Fibroblast of villous mesenchyme (primary cell): Measurements from ENCODE around the gene SERPINE3. TPM values are rescaled to one million over a fixed set of nuclear protein-coding genes. Genes with fewer than 3 reads are reported as not detected.

Source experiments
- DNase-seq: peaks from one replicate; pipeline ENCODE4 v3.0.0-alpha.2; 2010; ENCODE audit warnings: low read depth
- H3K4me3 ChIP-seq: 2 replicates; pipeline ENCODE4 v1.5.1; 2011; ENCODE audit warnings: low read depth, mild to moderate bottlenecking, low read length
- CTCF ChIP-seq: IDR thresholded peaks from 2 replicates; pipeline ENCODE4 v1.5.1; 2012; ENCODE audit warnings: low read depth, mild to moderate bottlenecking, low read length; ENCODE audit not compliant: insufficient read depth
- total RNA-seq: library from RNA; depleted of rRNA; stranded (reverse); fragments of >200 nt; gene quantifications from 2 replicates; pipeline ENCODE4 v1.2.3, GENCODE V29; 2012

Gene SERPINE3
- total RNA-seq, 1 donor = not detected

- DNase-seq = no peak
- H3K4me3 ChIP-seq = no peak overlapping the region
- no peak for TF ChIP-seq CTCF
These were observed 6.7 kb upstream of the SERPINE3 start for GRCh38 chr13:51332566-51333361.

- DNase-seq = no peak
- TF ChIP-seq CTCF = no peak
- no peak overlapping the region for H3K4me3 ChIP-seq
These were observed 6.1 kb upstream of the SERPINE3 start for GRCh38 chr13:51333421-51333820.

- no peak for DNase-seq
- TF ChIP-seq CTCF = no peak
- no peak overlapping the region for H3K4me3 ChIP-seq
These were observed 5.7 kb upstream of the SERPINE3 start for GRCh38 chr13:51333826-51334225.

GRCh38 chr13:51336746-51337145 lies 2.7 kb upstream of the SERPINE3 start:
- no peak overlapping the region for H3K4me3 ChIP-seq
- DNase-seq = no peak
- no peak for TF ChIP-seq CTCF

GRCh38 chr13:51339952-51340732 lies 651 bp downstream of the SERPINE3 start:
- no peak overlapping the region for H3K4me3 ChIP-seq
- no peak for TF ChIP-seq CTCF
- no peak for DNase-seq

GRCh38 chr13:51341232-51341631 lies 1.7 kb downstream of the SERPINE3 start:
- no peak for TF ChIP-seq CTCF
- H3K4me3 ChIP-seq = no peak overlapping the region
- no peak for DNase-seq

- no peak overlapping the region for H3K4me3 ChIP-seq
- DNase-seq = no peak
- no peak for TF ChIP-seq CTCF
These were observed 2.3 kb downstream of the SERPINE3 start for GRCh38 chr13:51341791-51342190.
